Measurements from ENCODE around the gene PCSK6.

Gene PCSK6

DNA sequence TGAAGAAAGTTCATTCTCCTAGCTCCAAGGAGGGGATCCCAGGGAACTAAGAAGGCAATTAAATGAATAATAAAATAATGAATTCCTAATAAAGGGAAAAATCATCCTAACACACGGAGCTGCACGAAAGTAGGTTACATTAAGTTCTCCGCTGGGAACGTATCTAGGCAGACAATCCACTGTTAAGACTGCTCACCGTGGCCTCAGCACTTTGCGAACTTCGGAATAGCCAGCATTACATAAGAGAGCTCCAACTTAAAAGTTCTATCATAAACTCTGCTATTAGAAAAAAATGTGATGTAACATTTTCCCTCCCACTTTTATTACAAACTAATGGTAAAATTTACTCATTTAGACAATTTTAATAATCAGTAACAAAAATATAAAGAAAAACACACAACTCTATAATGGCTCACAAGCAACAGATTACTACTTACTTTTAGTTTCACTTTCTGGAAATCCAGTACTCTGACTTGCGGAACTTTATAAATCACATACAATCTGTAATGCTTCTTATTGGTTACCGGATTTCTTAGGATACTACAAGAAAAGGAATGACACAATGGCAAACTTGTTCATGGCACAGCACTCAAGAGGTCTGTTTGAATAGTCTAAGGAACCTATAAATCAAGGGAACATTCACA, 202.9 kb downstream of the PCSK6 start:
- TF ChIP-seq GATA3 (IDR thresholded peaks at IDR 0.05; ENCODE audit: low read depth, low read length) = no peak
- TF ChIP-seq GATA2 (IDR thresholded peaks at IDR 0.05; ENCODE audit: low read depth, low read length) = no peak

DNA sequence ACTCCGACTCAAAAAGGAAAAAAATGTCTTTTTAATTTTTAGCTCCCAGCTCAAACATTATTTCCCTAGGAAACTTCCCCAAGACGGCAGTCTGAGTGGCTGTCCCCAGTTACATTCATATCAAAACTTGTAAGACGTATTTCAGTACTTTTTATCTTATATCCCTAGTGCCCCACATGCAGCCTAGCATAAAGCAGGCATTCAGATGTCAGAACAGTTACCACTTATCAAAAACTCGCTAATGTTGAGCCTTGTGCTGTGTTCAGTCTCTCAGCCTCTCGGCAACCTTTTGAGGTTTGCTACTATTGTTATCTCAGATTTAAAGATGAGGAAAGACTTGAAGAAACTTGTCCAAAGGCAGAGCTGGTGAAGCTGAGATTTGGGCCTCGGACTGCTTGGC, 205.6 kb downstream of the PCSK6 start:
- no peak for TF ChIP-seq GATA3 (IDR thresholded peaks at IDR 0.05; ENCODE audit: low read depth, low read length)
- TF ChIP-seq GATA2 (IDR thresholded peaks at IDR 0.05; ENCODE audit: low read depth, low read length) = no peak

DNA sequence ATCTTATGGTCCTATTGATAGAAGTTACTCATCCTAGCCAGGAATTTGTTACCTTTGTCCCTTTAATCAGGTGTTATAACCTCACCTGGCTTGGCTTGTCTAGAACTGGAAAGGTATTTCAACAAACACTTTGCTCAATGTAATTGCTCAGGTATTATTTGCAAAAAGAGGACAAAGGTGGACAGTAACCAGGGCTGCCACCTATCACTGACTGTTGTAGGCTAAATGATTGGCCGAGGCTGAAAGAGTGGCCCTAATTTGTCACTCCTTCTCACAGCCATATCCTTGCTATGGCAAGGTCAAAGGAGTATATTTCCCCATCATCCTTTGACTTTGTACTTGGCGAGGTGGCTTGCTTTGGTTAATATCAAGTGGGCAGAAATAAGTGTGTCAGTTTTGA, 209.5 kb downstream of the PCSK6 start:
- TF ChIP-seq GATA3 (IDR thresholded peaks at IDR 0.05; ENCODE audit: low read depth, low read length) = no peak
- no peak for TF ChIP-seq GATA2 (IDR thresholded peaks at IDR 0.05; ENCODE audit: low read depth, low read length)

DNA sequence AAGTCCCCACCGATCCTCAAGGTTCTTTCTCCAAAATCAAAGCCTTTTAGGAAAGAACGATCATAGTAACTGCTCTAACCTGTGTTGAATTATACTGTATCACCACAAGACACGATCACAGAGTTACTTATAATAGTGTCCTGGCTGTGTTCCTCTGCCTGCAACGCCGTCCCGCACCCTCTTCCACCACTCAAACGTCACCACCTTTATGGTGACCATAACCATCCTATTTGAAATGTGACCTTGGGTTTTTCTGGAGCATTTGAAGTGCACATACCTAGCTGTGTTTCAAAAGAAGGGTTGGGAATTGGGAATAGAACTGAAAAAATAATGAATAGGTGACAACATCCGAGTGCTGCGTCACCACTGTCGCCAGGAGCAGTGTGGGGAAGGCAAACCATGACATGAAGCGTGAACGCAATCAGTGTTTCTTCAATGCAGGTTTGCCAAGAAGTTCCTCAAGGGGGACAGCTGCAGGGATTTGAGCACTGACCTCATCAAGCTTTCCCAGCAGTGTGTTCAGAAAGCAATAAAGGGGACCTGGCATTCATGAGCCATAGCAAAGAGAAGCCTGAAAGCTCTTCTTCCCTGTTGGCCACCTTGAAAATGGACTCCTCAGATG, 211.5 kb downstream of the PCSK6 start:
- no peak for TF ChIP-seq GATA2 (IDR thresholded peaks at IDR 0.05; ENCODE audit: low read depth, low read length)
- no peak for TF ChIP-seq GATA3 (IDR thresholded peaks at IDR 0.05; ENCODE audit: low read depth, low read length)

DNA sequence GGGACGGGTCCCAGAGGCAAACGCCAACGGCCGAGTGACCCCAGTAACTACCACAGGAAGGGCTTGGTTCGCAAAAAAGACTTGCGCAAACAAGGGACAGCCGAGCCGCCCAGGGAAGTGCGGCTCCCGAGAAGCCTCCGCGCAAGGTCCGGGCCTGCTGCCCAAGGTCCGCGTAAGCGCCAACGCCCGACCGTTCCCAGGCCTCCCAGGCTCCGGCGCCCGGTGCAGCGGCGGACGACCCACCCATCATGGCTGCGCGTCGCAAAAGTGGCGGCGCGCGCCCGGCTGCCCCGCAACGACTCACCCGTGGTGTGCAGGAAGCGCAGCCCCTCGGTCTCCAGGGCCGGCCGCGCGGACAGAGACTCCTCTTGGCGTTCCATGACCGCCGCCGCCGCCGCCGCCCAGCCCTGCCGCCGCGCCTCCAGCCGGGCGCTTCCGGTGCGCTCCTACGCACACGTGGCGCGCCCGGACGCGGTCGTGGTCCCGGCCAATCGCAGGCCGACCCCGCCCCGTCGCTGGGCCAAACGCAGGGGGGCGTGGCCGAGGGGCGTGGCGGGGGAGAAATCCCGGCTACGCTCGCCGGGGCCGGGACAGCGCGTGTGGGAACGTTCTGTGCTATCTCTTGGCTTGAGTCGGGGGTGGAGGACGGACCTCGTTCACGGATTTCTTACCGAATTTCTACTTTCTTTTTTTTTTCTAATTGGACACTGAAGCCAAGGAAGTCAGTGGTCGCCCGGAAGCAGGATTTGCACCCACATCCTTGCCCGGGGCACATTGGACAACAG, 212.3 kb downstream of the PCSK6 start, which contains the start of gene SELENOS:
Gene SELENOS (minus strand): TSS at position 448 of the 785 bp plus-strand sequence. CDS start 68 bp downstream, at position 380.
- no peak for TF ChIP-seq GATA3 (IDR thresholded peaks at IDR 0.05; ENCODE audit: low read depth, low read length)
- TF ChIP-seq GATA2 (IDR thresholded peaks at IDR 0.05; ENCODE audit: low read depth, low read length) = no peak

DNA sequence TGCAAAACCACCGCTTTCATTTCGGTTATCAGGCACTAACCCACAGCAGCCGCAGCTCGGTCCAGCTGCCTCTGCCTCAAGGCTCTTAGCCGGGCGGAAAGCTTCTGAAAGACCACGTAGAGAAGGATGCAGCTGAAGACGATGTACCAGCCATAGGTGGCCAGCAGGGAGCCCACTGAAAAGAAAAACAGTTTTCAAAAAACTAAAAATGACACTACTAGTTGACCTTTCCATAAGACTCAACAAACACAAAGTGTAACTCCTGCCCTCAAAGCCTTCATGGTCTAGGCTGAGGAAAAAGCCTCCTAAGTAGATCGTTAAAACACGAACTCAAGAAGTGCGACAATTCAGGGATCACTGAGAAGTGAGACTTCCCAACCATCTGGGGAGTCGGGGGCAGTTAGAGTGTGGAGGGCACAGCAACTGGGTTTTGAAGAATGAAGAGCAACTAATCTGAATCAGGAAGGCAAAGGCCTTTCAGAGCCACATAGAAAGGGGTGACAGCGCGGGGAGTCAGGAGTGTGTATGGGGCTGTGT, 212.9 kb downstream of the PCSK6 start:
- TF ChIP-seq GATA3 (IDR thresholded peaks at IDR 0.05; ENCODE audit: low read depth, low read length) = no peak
- no peak for TF ChIP-seq GATA2 (IDR thresholded peaks at IDR 0.05; ENCODE audit: low read depth, low read length)

DNA sequence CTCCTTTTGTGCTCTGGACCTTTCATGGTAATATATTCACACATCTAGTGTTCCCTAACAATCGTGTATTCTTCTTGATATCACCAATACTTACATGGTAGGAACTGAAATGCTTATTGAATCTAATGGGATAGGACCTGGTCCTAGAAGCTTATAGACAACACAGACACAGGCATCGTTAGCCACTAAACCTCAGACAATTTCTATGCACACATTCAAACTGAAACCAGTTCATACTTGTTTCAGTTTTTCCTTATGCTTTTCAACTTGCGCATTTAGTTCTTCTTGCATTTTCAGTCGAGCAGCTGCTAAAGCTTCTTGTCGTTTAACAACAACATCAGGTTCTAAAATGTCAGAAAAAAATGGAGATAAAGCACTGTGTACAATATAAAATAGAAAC, 214.5 kb downstream of the PCSK6 start:
- TF ChIP-seq GATA2 (IDR thresholded peaks at IDR 0.05; ENCODE audit: low read depth, low read length) (no peak), GATA3 (IDR thresholded peaks at IDR 0.05; ENCODE audit: low read depth, low read length) (no peak)

DNA sequence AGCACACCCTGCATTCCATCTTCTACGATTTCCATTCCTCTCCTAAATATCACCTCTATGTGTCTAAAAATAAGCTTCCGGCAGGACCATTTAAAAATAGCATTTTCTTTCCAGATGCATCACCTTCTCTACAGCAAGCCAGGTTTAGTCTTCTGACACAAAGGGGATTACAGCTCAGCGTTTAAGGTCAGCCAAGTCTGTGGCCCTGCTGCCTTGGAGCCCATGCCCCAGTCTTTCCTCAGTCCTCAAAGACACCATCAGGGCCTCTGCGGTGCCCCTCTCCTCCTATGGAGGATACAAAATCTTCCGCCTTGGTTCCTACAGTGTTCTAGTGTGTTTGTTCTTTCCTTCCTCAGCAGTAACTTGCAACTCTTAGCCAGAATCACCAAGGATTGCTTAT, 216.0 kb downstream of the PCSK6 start:
- TF ChIP-seq GATA3 (IDR thresholded peaks at IDR 0.05; ENCODE audit: low read depth, low read length) (no peak), GATA2 (IDR thresholded peaks at IDR 0.05; ENCODE audit: low read depth, low read length) (no peak)

DNA sequence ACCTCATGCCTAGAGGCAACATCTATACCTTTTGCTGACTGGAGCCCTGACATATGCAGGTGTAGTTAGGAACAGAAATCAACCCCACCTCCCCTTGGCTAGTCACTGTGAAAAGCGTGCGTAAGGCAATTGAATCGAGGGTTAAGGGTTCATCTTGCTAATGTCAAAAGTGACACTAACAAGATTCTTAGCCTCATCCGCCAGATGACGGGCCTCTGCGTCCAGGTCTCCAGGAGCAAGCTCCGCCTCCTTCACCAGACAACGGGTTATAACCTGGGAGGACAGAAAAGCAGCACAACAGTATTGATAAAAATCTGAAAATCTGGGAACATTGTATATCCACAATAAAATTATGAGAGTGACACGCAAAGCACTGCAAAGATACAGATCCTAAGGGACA, 216.9 kb downstream of the PCSK6 start:
- TF ChIP-seq GATA2 (IDR thresholded peaks at IDR 0.05; ENCODE audit: low read depth, low read length) (peak; percentile 73), GATA3 (IDR thresholded peaks at IDR 0.05; ENCODE audit: low read depth, low read length) (no peak)

DNA sequence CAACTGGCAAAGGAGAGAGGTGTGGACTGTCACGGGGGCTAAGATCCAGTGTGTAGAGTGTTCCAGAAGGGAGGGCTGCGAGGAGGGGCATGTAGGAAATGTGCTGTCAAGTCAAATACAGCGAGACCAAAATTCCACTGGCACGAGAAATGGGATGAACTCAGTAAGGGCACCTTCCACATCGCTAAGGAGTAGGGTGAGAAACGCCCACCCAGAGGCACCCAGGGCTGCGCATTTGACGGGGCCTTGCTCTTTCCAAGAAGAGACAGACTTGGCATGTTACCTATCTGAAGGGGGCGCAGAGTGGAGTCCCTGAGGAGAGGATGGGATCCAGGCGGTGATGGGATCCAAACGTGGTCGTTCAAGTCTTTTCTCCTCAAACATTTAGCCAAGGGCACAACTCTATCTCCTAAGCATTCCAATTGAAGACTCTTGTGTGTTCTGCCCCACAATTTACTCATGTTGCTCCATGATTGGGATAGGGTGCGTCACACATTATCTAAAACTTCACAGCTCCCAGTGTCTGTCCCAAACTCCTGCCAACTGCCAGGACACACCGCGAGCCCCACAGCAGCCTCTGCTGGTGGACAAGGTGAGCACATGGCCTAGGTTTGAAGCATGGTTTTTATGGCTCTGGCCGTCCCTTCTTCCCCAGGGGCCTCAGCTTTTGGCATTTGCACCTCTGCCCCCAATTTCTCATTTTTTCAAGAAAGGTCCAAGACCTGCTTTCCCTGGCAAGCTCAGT, 219.9 kb downstream of the PCSK6 start:
- TF ChIP-seq GATA2 (IDR thresholded peaks at IDR 0.05; ENCODE audit: low read depth, low read length) = no peak
- TF ChIP-seq GATA3 (IDR thresholded peaks at IDR 0.05; ENCODE audit: low read depth, low read length) = no peak

DNA sequence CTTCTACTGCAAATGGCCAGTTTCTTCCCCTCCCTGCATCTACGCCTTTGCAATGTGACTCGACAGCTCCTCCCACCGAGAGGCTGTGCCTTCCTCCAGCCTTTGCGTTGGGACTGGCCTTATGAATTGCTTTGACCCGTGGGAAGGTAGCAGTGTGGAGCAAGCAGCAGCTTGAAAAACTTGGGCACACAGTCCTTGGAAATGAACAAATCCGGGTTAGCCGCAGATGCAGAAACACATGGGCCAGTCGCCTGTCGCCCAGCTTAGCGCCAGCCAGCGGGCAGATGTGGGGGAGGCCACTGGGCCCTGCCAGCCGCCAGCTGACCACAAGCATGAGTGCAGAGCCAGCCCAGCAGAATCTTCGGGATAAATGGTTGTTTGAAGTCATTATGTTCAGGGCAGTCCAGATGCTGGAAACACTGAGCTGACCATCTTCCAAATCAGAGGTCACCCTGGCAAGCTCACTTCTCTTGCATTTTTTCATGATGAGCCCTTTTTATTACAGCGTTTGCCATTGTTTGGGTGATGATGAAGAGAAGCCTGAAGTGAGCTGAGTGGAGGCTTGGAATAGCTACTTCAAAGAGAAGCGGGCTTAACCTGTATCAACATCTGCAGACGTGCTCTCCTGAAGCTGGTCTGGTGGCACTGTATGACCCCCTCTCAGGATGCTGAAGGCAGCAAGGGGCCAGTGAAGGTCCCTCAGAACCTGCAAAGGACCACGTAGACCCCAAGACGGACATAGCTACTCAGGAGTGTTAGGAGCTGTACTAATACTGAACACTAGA, 222.0 kb downstream of the PCSK6 start:
- TF ChIP-seq GATA2 (IDR thresholded peaks at IDR 0.05; ENCODE audit: low read depth, low read length) (no peak), GATA3 (IDR thresholded peaks at IDR 0.05; ENCODE audit: low read depth, low read length) (no peak)

DNA sequence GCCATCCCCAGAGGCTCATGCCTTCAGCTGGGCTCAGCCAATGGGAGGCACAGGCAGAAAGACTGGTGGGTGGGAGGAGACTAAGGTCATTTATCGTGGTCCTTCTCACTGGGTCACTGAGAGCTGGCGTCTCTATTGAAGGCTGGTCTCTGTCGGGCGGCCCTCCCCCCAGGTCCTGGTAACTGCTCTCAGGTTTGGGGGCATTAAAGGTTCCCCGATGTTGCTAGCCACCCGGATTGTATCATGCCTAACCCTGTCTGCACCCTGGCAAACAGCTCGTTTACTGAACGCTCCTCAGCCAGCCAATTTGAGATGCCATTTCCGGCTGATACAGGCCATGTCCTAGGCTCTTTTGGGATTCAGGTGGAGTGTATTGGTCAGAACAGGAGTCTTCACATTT, 222.7 kb downstream of the PCSK6 start:
- no peak for TF ChIP-seq GATA2 (IDR thresholded peaks at IDR 0.05; ENCODE audit: low read depth, low read length)

DNA sequence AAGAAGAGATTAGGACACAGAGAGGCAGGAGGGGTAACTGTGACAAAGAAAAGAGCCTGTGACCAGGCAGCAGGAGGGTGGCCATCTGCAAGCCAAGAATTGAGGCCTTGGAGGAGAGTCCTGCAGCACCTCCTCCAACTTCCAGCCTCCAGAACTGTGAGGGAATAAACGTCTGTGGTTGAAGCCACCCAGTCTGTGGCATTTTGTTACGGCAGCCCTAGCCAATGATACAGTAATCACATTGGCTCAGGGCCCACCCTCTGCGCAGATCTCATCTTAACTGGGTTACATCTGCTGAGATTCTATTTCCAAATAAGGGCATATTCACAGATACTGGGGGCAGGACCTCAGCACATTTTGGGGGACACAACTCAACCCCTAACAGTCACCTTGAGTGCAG, 223.5 kb downstream of the PCSK6 start:
- no peak for TF ChIP-seq GATA3 (IDR thresholded peaks at IDR 0.05; ENCODE audit: low read depth, low read length)
- no peak for TF ChIP-seq GATA2 (IDR thresholded peaks at IDR 0.05; ENCODE audit: low read depth, low read length)
